Effector CD8-positive, alpha-beta T cell (primary cell): ENCODE measurements around the gene CNEP1R1.

Source experiments
- DNase-seq: peaks from one replicate; lab custom pipeline; 2025; lab: John Stamatoyannopoulos, UW

CNEP1R1 gene

GRCh38 chr16:50017553-50017952 is 7.5 kb upstream of the CNEP1R1 start:
- DNase-seq: no peak

- DNase-seq: no peak
Observed at GRCh38 chr16:50021544-50021943, 3.5 kb upstream of the CNEP1R1 start.

- DNase-seq: no peak
Observed at GRCh38 chr16:50023641-50024040, 1.4 kb upstream of the CNEP1R1 start.

GRCh38 chr16:50024207-50024606 is 818 bp upstream of the CNEP1R1 start:
- DNase-seq: no peak

- DNase-seq: peak; percentile 29
Observed at GRCh38 chr16:50025537-50025931, 509 bp downstream of the CNEP1R1 start.

- DNase-seq: no peak
Observed at GRCh38 chr16:50027829-50028228, 2.8 kb downstream of the CNEP1R1 start.

GRCh38 chr16:50035468-50035992 is 10.5 kb downstream of the CNEP1R1 start:
- DNase-seq: no peak

GRCh38 chr16:50036426-50036825 is 11.4 kb downstream of the CNEP1R1 start:
- no peak for DNase-seq

GRCh38 chr16:50037662-50038220 is 12.7 kb downstream of the CNEP1R1 start:
- no peak for DNase-seq

GRCh38 chr16:50038286-50038685 is 13.3 kb downstream of the CNEP1R1 start:
- DNase-seq: no peak

GRCh38 chr16:50038756-50039529 is 13.9 kb downstream of the CNEP1R1 start:
- DNase-seq: no peak

GRCh38 chr16:50040018-50040417 is 15.0 kb downstream of the CNEP1R1 start:
- no peak for DNase-seq

GRCh38 chr16:50040710-50041109 is 15.7 kb downstream of the CNEP1R1 start:
- DNase-seq: no peak

- no peak for DNase-seq
Observed at GRCh38 chr16:50043358-50043757, 18.3 kb downstream of the CNEP1R1 start.

GRCh38 chr16:50045412-50045811 is 20.4 kb downstream of the CNEP1R1 start:
- no peak for DNase-seq

- no peak for DNase-seq
Observed at GRCh38 chr16:50046853-50047252, 21.8 kb downstream of the CNEP1R1 start.

- no peak for DNase-seq
Observed at GRCh38 chr16:50047864-50048263, 22.8 kb downstream of the CNEP1R1 start.

GRCh38 chr16:50050802-50051201 is 25.8 kb downstream of the CNEP1R1 start:
- no peak for DNase-seq

GRCh38 chr16:50056226-50056625 is 31.2 kb downstream of the CNEP1R1 start:
- DNase-seq: no peak

- DNase-seq: no peak
Observed at GRCh38 chr16:50058091-50058771, 33.2 kb downstream of the CNEP1R1 start.

GRCh38 chr16:50059111-50059510 is 34.1 kb downstream of the CNEP1R1 start:
- no peak for DNase-seq

GRCh38 chr16:50059669-50060068 is 34.6 kb downstream of the CNEP1R1 start:
- DNase-seq: no peak

GRCh38 chr16:50061326-50061725 is 36.3 kb downstream of the CNEP1R1 start:
- no peak for DNase-seq
